Neural progenitor cell (in vitro differentiated cells): Measurements from ENCODE around the gene LYRM4. TPM values are rescaled to one million over a fixed set of nuclear protein-coding genes. Genes with fewer than 3 reads are reported as not detected.

ENCODE experiments used
- DNase-seq: peaks from one replicate; pipeline ENCODE4 v3.0.0-alpha.2; 2016; ENCODE audit warnings: low spot score
- H2AFZ ChIP-seq: fragments of 200-600 bp; sonication (generic); replicated peaks from 2 replicates; pipeline ENCODE4 v1.6.1; 2016; ENCODE audit warnings: antibody characterized with exemption
- H3F3A ChIP-seq: fragments of 200-600 bp; sonication (generic); 2 replicates; pipeline ENCODE4 v1.6.1; 2016; ENCODE audit warnings: antibody characterized with exemption, low read depth
- H3K27ac ChIP-seq: fragments of 200-600 bp; sonication (generic); 2 replicates; pipeline ENCODE4 v1.5.1; 2016; ENCODE audit warnings: mild to moderate bottlenecking
- H3K27me3 ChIP-seq: fragments of 200-600 bp; sonication (generic); 2 replicates; pipeline ENCODE4 v1.6.1; 2016; ENCODE audit warnings: mild to moderate bottlenecking, moderate library complexity
- H3K36me3 ChIP-seq: fragments of 200-600 bp; sonication (generic); 2 replicates; pipeline ENCODE4 v1.5.1; 2016
- H3K4me1 ChIP-seq: fragments of 200-600 bp; sonication (generic); 2 replicates; pipeline ENCODE4 v1.6.1; 2016; ENCODE audit warnings: mixed run types
- H3K4me2 ChIP-seq: fragments of 200-600 bp; sonication (generic); 2 replicates; pipeline ENCODE4 v1.6.1; 2016
- H3K4me3 ChIP-seq: fragments of 200-600 bp; sonication (generic); 2 replicates; pipeline ENCODE4 v1.5.1; 2016
- H3K79me2 ChIP-seq: fragments of 200-600 bp; sonication (generic); 2 replicates; pipeline ENCODE4 v1.6.1; 2016; ENCODE audit warnings: low read depth
- H3K9ac ChIP-seq: fragments of 200-600 bp; sonication (generic); 2 replicates; pipeline ENCODE4 v1.6.1; 2016
- H3K9me3 ChIP-seq: fragments of 200-600 bp; sonication (generic); 2 replicates; pipeline ENCODE4 v1.5.1; 2016; ENCODE audit warnings: low read depth
- H4K20me1 ChIP-seq: fragments of 200-600 bp; sonication (generic); 2 replicates; pipeline ENCODE4 v1.6.1; 2016; ENCODE audit warnings: low read depth
- H3K27ac Mint-ChIP-seq: 3 replicates; pipeline ENCODE4 v1.8.0; 2021; ENCODE audit warnings: mixed read lengths
- H3K27me3 Mint-ChIP-seq: 2 replicates; pipeline ENCODE4 v1.8.0; 2022; ENCODE audit warnings: low read depth, mild to moderate bottlenecking, inconsistent platforms, moderate library complexity, mixed read lengths; ENCODE audit not compliant: insufficient read depth
- H3K36me3 Mint-ChIP-seq: 3 replicates; pipeline ENCODE4 v1.8.0; 2021; ENCODE audit warnings: mixed read lengths
- H3K4me1 Mint-ChIP-seq: 3 replicates; pipeline ENCODE4 v1.8.0; 2021; ENCODE audit warnings: mixed read lengths
- H3K4me3 Mint-ChIP-seq: 3 replicates; pipeline ENCODE4 v1.8.0; 2021; ENCODE audit warnings: mild to moderate bottlenecking, moderate library complexity, mixed read lengths
- H3K9me3 Mint-ChIP-seq: 3 replicates; pipeline ENCODE4 v1.8.0; 2020; ENCODE audit warnings: mixed read lengths
- EZH2 ChIP-seq: fragments of 200-600 bp; sonication (generic); IDR thresholded peaks from 2 replicates; pipeline ENCODE4 v1.6.1; 2017; ENCODE audit warnings: antibody characterized with exemption, mild to moderate bottlenecking, moderate library complexity
- EZH2phosphoT487 ChIP-seq: fragments of 200-600 bp; sonication (generic); IDR thresholded peaks from 2 replicates; pipeline ENCODE4 v1.6.1; 2017; ENCODE audit warnings: antibody characterized with exemption
- total RNA-seq: library from RNA; depleted of rRNA; stranded (reverse); fragments of >200 nt; gene quantifications from 2 replicates; pipeline ENCODE4 v1.2.3, GENCODE V29; 2015; ENCODE audit warnings: low replicate concordance
- TF ChIP-seq, protein P1 (sequence below): fragments of 200-600 bp; sonication (generic); IDR thresholded peaks from 2 replicates; pipeline ENCODE4 v1.5.1; 2017; ENCODE audit warnings: antibody characterized with exemption, mild to moderate bottlenecking

The LYRM4 gene
- total RNA-seq, 1 donor from 2014 or later: 23.9 TPM

DNA sequence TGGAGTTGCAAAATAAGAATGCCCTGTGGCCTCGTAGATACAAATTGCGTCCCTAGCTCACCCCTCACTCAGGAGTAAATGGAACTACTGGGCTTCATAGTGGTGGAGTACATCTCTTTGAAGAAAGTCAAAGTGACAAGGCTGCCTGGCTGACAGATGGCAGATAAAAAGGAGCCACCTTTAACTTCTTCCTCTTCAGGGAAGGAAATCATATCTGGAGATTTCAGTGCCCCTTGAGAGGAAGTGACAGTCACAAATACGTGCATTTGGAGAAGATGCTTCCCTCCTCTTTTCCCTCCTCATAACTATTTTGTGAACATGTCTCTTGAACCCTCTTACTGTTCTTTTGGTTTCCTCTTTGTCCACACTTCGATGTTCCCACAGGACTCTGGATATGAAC is 132.4 kb downstream of the LYRM4 start:
- H3F3A ChIP-seq: peaks cover 24% of the 10 kb centered on the region
- no peak overlapping the region for H3K9ac ChIP-seq
- no peak overlapping the region for H2AFZ ChIP-seq
- TF ChIP-seq EZH2 (no peak), EZH2phosphoT487 (no peak)
- TF ChIP-seq, protein P1, sequence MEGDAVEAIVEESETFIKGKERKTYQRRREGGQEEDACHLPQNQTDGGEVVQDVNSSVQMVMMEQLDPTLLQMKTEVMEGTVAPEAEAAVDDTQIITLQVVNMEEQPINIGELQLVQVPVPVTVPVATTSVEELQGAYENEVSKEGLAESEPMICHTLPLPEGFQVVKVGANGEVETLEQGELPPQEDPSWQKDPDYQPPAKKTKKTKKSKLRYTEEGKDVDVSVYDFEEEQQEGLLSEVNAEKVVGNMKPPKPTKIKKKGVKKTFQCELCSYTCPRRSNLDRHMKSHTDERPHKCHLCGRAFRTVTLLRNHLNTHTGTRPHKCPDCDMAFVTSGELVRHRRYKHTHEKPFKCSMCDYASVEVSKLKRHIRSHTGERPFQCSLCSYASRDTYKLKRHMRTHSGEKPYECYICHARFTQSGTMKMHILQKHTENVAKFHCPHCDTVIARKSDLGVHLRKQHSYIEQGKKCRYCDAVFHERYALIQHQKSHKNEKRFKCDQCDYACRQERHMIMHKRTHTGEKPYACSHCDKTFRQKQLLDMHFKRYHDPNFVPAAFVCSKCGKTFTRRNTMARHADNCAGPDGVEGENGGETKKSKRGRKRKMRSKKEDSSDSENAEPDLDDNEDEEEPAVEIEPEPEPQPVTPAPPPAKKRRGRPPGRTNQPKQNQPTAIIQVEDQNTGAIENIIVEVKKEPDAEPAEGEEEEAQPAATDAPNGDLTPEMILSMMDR: no peak
- Mint-ChIP-seq H3K27ac (no peak overlapping the region), H3K9me3 (peaks cover 2% of the 10 kb centered on the region), H3K36me3 (no peaks in the 10 kb centered on the region), H3K4me1 (peaks cover 28% of the 10 kb centered on the region), H3K27me3 (peaks cover 2% of the 10 kb centered on the region), H3K4me3 (no peak overlapping the region)
- H3K27me3 ChIP-seq: no peaks in the 10 kb centered on the region
- peaks cover 19% of the 10 kb centered on the region for H4K20me1 ChIP-seq
- H3K4me3 ChIP-seq: no peak overlapping the region
- no peaks in the 10 kb centered on the region for H3K9me3 ChIP-seq
- H3K27ac ChIP-seq: no peak overlapping the region
- H3K4me2 ChIP-seq: no peak overlapping the region
- DNase-seq: no peak
- H3K36me3 ChIP-seq: no peaks in the 10 kb centered on the region
- peaks cover 35% of the 10 kb centered on the region for H3K4me1 ChIP-seq
- H3K79me2 ChIP-seq: no peaks in the 10 kb centered on the region

DNA sequence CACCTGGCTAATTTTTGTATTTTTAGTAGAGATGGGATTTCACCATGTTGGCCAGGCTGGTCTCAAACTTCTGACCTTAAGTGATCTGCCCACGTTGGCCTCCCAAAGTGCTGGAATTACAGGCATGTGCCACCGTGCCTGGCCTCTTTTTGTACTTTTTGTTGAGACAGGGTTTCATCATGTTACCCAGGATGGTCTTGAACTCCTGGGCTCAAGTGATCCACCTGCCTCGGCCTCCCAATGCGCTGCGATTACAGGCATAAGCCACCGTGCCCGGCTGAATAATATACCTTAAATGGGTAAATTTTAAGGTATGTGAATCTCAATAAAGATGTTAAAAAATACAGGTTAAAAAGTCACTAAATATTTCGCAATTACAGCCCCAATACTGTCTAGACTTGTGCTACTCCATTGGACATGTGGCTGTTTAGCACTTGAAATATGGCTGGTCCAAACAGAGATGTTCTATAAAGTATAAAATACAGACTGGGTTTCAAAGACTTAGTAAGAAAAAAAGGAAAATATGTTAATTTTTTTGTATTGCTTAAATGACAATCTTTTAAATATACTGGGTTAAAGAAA is 133.6 kb downstream of the LYRM4 start:
- Histone ChIP-seq H3K36me3 (no peaks in the 10 kb centered on the region), H3K27ac (no peak overlapping the region), H3F3A (peaks cover 12% of the 10 kb centered on the region), H4K20me1 (peaks cover 7% of the 10 kb centered on the region), H3K4me2 (no peak overlapping the region), H2AFZ (no peak overlapping the region), H3K9me3 (no peaks in the 10 kb centered on the region), H3K27me3 (no peaks in the 10 kb centered on the region), H3K79me2 (no peaks in the 10 kb centered on the region), H3K4me1 (peaks cover 24% of the 10 kb centered on the region), H3K9ac (no peak overlapping the region), H3K4me3 (no peak overlapping the region)
- H3K27me3 Mint-ChIP-seq: peaks cover 2% of the 10 kb centered on the region
- H3K4me1 Mint-ChIP-seq: peaks cover 17% of the 10 kb centered on the region
- no peak overlapping the region for H3K4me3 Mint-ChIP-seq
- H3K36me3 Mint-ChIP-seq: no peaks in the 10 kb centered on the region
- H3K27ac Mint-ChIP-seq: no peak overlapping the region
- no peaks in the 10 kb centered on the region for H3K9me3 Mint-ChIP-seq
- no peak for TF ChIP-seq EZH2
- TF ChIP-seq, protein P1: no peak
- TF ChIP-seq EZH2phosphoT487: no peak
- DNase-seq: no peak

DNA sequence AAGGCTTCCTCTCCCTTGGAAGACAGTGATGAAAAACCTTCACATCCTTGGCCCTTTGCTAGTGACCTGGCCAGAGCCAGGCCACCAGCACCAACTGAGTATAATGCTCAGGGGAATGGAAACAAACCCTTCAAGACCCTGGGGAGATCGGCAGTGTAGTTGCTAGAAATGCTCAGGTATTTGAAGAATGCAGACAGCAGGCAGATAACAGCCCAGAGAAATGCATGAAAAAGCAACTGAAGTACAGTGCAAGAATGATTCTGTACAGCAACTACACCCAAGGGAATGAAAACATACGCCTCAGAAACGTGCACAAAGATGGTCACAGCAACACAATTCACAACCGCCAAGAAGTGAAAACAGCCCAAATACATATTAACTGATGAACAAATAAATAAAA is 134.5 kb downstream of the LYRM4 start:
- Mint-ChIP-seq H3K4me3 (no peak overlapping the region), H3K27me3 (peaks cover 2% of the 10 kb centered on the region), H3K4me1 (peaks cover 9% of the 10 kb centered on the region), H3K9me3 (no peaks in the 10 kb centered on the region), H3K27ac (no peak overlapping the region), H3K36me3 (no peaks in the 10 kb centered on the region)
- no peak for DNase-seq
- Histone ChIP-seq H3K9ac (no peak overlapping the region), H3K36me3 (no peaks in the 10 kb centered on the region), H3K4me2 (no peak overlapping the region), H3K4me1 (peaks cover 14% of the 10 kb centered on the region), H4K20me1 (peaks cover 4% of the 10 kb centered on the region), H3F3A (peaks cover 2% of the 10 kb centered on the region), H2AFZ (no peak overlapping the region), H3K27me3 (no peaks in the 10 kb centered on the region), H3K9me3 (no peaks in the 10 kb centered on the region), H3K4me3 (no peak overlapping the region), H3K79me2 (no peaks in the 10 kb centered on the region), H3K27ac (no peak overlapping the region)
- TF ChIP-seq EZH2 (no peak), EZH2phosphoT487 (no peak)
- TF ChIP-seq, protein P1: no peak
